Measurements from ENCODE around the gene MCEMP1. TPM values are rescaled to one million over a fixed set of nuclear protein-coding genes. Genes with fewer than 3 reads are reported as not detected.

MCEMP1 gene
- total RNA-seq, 1 experiment from 2014 or later: 0.44 TPM

- CTCF ChIA-PET: interaction anchor here (0.5 to 1.4 kb wide), 6 partner anchors 10 to 282 kb away, joined by 3 to 5 read pairs (median 3); partner anchors contain the start of genes PET100, TRAPPC5 and XAB2
- intact Hi-C loops (cut with micrococcal nuclease): no loop called here
Measured at GRCh38 chr19:7661744-7662538, 14.9 kb upstream of the MCEMP1 start.

GRCh38 chr19:7662657-7663056 is 14.2 kb upstream of the MCEMP1 start:
- Mint-ChIP-seq H3K9me3 (ENCODE audit: unreplicated experiment) (no peaks in the 10 kb centered on the region), H3K27ac (ENCODE audit: low read depth, unreplicated experiment) (no peak overlapping the region), H3K27me3 (ENCODE audit: insufficient read depth, unreplicated experiment) (peaks cover 10% of the 10 kb centered on the region), H3K36me3 (ENCODE audit: insufficient read depth, unreplicated experiment) (no peaks in the 10 kb centered on the region), H3K4me1 (ENCODE audit: insufficient read depth, unreplicated experiment) (no peaks in the 10 kb centered on the region), H3K4me3 (ENCODE audit: unreplicated experiment) (no peak overlapping the region)
- ChIA-PET CTCF (interaction anchor here (0.7 to 1.4 kb wide), 3 partner anchors 9 to 231 kb away, joined by 3 read pairs; no protein-coding TSS in a partner anchor), POLR2A (interaction anchor here (0.5 kb wide), 1 partner anchor 14 kb away, joined by 3 read pairs; no protein-coding TSS in a partner anchor)
- no TSS peak for BruUV-seq (replicated peaks)
- no peak for TF ChIP-seq CTCF (IDR thresholded peaks at IDR 0.05; ENCODE audit: unreplicated experiment)
- no peak for DNase-seq (ENCODE audit: unreplicated experiment)
- intact Hi-C loops (cut with micrococcal nuclease): no loop called here

More at GRCh38 chr19:7661744-7662538, 14.9 kb upstream of the MCEMP1 start:
- H3K27ac Mint-ChIP-seq (ENCODE audit: low read depth, unreplicated experiment): no peak overlapping the region
- no peak overlapping the region for H3K4me3 Mint-ChIP-seq (ENCODE audit: unreplicated experiment)
- no peak for DNase-seq (ENCODE audit: unreplicated experiment)
- no peaks in the 10 kb centered on the region for H3K4me1 Mint-ChIP-seq (ENCODE audit: insufficient read depth, unreplicated experiment)
- no peaks in the 10 kb centered on the region for H3K36me3 Mint-ChIP-seq (ENCODE audit: insufficient read depth, unreplicated experiment)
- no TSS peak for BruUV-seq (replicated peaks)
- no peaks in the 10 kb centered on the region for H3K9me3 Mint-ChIP-seq (ENCODE audit: unreplicated experiment)
- no peak for TF ChIP-seq CTCF (IDR thresholded peaks at IDR 0.05; ENCODE audit: unreplicated experiment)
- POLR2A ChIA-PET: interaction anchor here (0.7 kb wide), 1 partner anchor 89 kb away, joined by 3 read pairs; no protein-coding TSS in a partner anchor
- peaks cover 10% of the 10 kb centered on the region for H3K27me3 Mint-ChIP-seq (ENCODE audit: insufficient read depth, unreplicated experiment)

DNA sequence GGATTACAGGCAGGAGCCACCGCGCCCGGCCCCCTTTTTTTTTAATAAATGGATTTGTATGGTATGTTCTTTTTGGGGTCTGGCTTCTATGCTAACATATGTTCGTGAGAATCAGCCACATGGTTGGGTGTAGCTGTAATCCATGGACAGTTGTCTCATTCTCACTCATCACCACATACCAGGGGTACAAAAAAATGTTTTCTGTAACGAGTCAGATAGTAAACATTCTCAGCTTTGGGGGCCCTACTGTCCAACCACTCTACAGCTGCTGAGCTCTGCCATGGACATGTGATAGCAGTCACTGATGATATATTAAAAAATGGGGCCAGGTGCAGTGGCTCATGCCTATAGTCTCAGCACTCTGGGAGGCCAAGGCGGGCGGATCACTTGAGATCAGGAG is 13.2 kb upstream of the MCEMP1 start:
- no TSS peak for BruUV-seq (replicated peaks)
- ChIA-PET POLR2A (interaction anchor here (0.6 kb wide), 1 partner anchor 1765 kb away, joined by 3 read pairs; no protein-coding TSS in a partner anchor), CTCF (interaction anchor here (1.2 to 1.7 kb wide), 3 partner anchors 10 to 95 kb away, joined by 3 to 5 read pairs (median 4); no protein-coding TSS in a partner anchor)
- no peak overlapping the region for H3K27ac Mint-ChIP-seq (ENCODE audit: low read depth, unreplicated experiment)
- intact Hi-C loops (cut with micrococcal nuclease): no loop called here
- no peaks in the 10 kb centered on the region for H3K36me3 Mint-ChIP-seq (ENCODE audit: insufficient read depth, unreplicated experiment)
- TF ChIP-seq CTCF (IDR thresholded peaks at IDR 0.05; ENCODE audit: unreplicated experiment): no peak
- no peaks in the 10 kb centered on the region for H3K4me1 Mint-ChIP-seq (ENCODE audit: insufficient read depth, unreplicated experiment)
- no peak for DNase-seq (ENCODE audit: unreplicated experiment)
- peaks cover 10% of the 10 kb centered on the region for H3K27me3 Mint-ChIP-seq (ENCODE audit: insufficient read depth, unreplicated experiment)
- H3K9me3 Mint-ChIP-seq (ENCODE audit: unreplicated experiment): no peaks in the 10 kb centered on the region
- H3K4me3 Mint-ChIP-seq (ENCODE audit: unreplicated experiment): no peak overlapping the region

- BruUV-seq (replicated peaks): no TSS peak
- H3K9me3 Mint-ChIP-seq (ENCODE audit: unreplicated experiment): no peaks in the 10 kb centered on the region
- TF ChIP-seq CTCF (IDR thresholded peaks at IDR 0.05; ENCODE audit: unreplicated experiment): no peak
Measured at GRCh38 chr19:7665076-7665475, 11.8 kb upstream of the MCEMP1 start.

More at GRCh38 chr19:7665076-7665475, 11.8 kb upstream of the MCEMP1 start:
- intact Hi-C loops (cut with micrococcal nuclease): no loop called here
- Mint-ChIP-seq H3K27me3 (ENCODE audit: insufficient read depth, unreplicated experiment) (peaks cover 23% of the 10 kb centered on the region), H3K27ac (ENCODE audit: low read depth, unreplicated experiment) (no peak overlapping the region), H3K4me1 (ENCODE audit: insufficient read depth, unreplicated experiment) (no peaks in the 10 kb centered on the region), H3K4me3 (ENCODE audit: unreplicated experiment) (no peak overlapping the region), H3K36me3 (ENCODE audit: insufficient read depth, unreplicated experiment) (no peaks in the 10 kb centered on the region)
- ChIA-PET CTCF (interaction anchor here (0.6 to 1.9 kb wide), 7 partner anchors 11 to 214 kb away, joined by 3 to 8 read pairs (median 5); partner anchors contain the start of gene TRAPPC5), POLR2A (interaction anchor here (0.6 to 1.2 kb wide), 3 partner anchors 13 to 676 kb away, joined by 3 read pairs; no protein-coding TSS in a partner anchor)
- DNase-seq (ENCODE audit: unreplicated experiment): no peak

All from MCF 10A (cell line).